H1 (cell line): ENCODE measurements around the gene PRAF2. TPM values are rescaled to one million over a fixed set of nuclear protein-coding genes. Genes with fewer than 3 reads are reported as not detected.

Experiments
- CTCF ChIA-PET: fragments of 300-600 bp; sonication (Branson Sonifier 250); formaldehyde crosslinking; loops from one replicate; lab custom pipeline; 2021; ENCODE audit not compliant: partially characterized antibody; lab: Charles Lee
- POLR2A ChIA-PET: fragments of 300-600 bp; sonication (Branson Sonifier 250); formaldehyde crosslinking; loops from one replicate; lab custom pipeline; 2021; ENCODE audit warnings: inconsistent platforms; ENCODE audit not compliant: partially characterized antibody; lab: Charles Lee
- DNase-seq, 2 experiments: peaks; one replicate each; pipeline versions ENCODE4 v3.0.0 to v3.0.0-alpha.2; 2010 to 2022; ENCODE audit warnings: low spot score in 2 of 2, low read depth in 1 of 2, mixed read lengths in 1 of 2
- FAIRE-seq: peaks from 2 replicates; lab custom pipeline; 2011; peaks lifted over from hg19 to GRCh38; lab: Jason Lieb, UNC
- H2AFZ ChIP-seq: 2 replicates; pipeline ENCODE4 v1.8.1; 2012; ENCODE audit warnings: low read length, inconsistent platforms
- H2AK5ac ChIP-seq: 2 replicates; pipeline ENCODE4 v1.6.1; 2013; ENCODE audit warnings: low read depth, low read length
- H2BK120ac ChIP-seq: replicated peaks from 2 replicates; pipeline ENCODE3; 2013; ENCODE audit warnings: low read depth, low read length, inconsistent platforms
- H2BK12ac ChIP-seq: 2 replicates; pipeline ENCODE4 v1.6.1; 2013; ENCODE audit warnings: low read depth, low read length
- H2BK15ac ChIP-seq: 2 replicates; pipeline ENCODE4 v1.6.1; 2013; ENCODE audit warnings: low read length
- H2BK20ac ChIP-seq: 2 replicates; pipeline ENCODE4 v1.6.1; 2013; ENCODE audit warnings: low read length
- H2BK5ac ChIP-seq: 2 replicates; pipeline ENCODE4 v1.6.1; 2013; ENCODE audit warnings: low read depth, low read length
- H3K14ac ChIP-seq: 2 replicates; pipeline ENCODE4 v1.6.1; 2013; ENCODE audit warnings: inconsistent platforms; ENCODE audit not compliant: insufficient read length
- H3K18ac ChIP-seq: 2 replicates; pipeline ENCODE4 v1.6.1; 2013; ENCODE audit warnings: low read length; ENCODE audit errors: extremely low read depth
- H3K23ac ChIP-seq: 2 replicates; pipeline ENCODE4 v1.6.1; 2013; ENCODE audit warnings: inconsistent platforms; ENCODE audit not compliant: insufficient read length
- H3K23me2 ChIP-seq: 2 replicates; pipeline ENCODE4 v1.6.1; 2013; ENCODE audit warnings: low read depth, low read length
- H3K27ac ChIP-seq: 2 replicates; pipeline ENCODE4 v1.6.1; 2011; ENCODE audit warnings: low read depth, low read length, inconsistent platforms
- H3K27me3 ChIP-seq, 4 experiments: replicated peaks in 1 of 4; 1 replicate in 1 of 4; 2 replicates in 3 of 4; pipeline versions ENCODE4 v1.6.1 to v1.8.1; 2011 to 2013; ENCODE audit warnings: low read length in 3 of 4, mild to moderate bottlenecking in 3 of 4, inconsistent platforms in 2 of 4, mixed read lengths in 2 of 4, moderate library complexity in 1 of 4; ENCODE audit not compliant: control insufficient read depth in 3 of 4, insufficient read depth in 3 of 4; ENCODE audit errors: extremely low read depth in 1 of 4
- H3K36me3 ChIP-seq, 4 experiments: 2 replicates each; pipeline versions ENCODE4 v1.6.1 to v1.8.1; 2011 to 2013; ENCODE audit warnings: mild to moderate bottlenecking in 4 of 4, low read length in 3 of 4, moderate library complexity in 2 of 4, control low read depth in 1 of 4, inconsistent platforms in 1 of 4; ENCODE audit not compliant: insufficient read depth in 4 of 4, control insufficient read depth in 2 of 4
- H3K4ac ChIP-seq: replicated peaks from 2 replicates; pipeline ENCODE3; 2013; ENCODE audit warnings: low read length, low read depth, mixed read lengths, inconsistent platforms; ENCODE audit not compliant: insufficient read length
- H3K4me1 ChIP-seq, 4 experiments: replicated peaks in 1 of 4; 1 replicate in 1 of 4; 2 replicates in 3 of 4; pipeline versions ENCODE4 v1.6.1 to v1.8.1; 2011 to 2013; ENCODE audit warnings: low read length in 3 of 4, inconsistent platforms in 2 of 4, mixed read lengths in 1 of 4; ENCODE audit not compliant: insufficient read depth in 4 of 4, control insufficient read depth in 3 of 4
- H3K4me2 ChIP-seq, 2 experiments: 2 replicates each; pipeline versions ENCODE4 v1.6.1 to v1.8.1; 2011 to 2013; ENCODE audit warnings: low read depth in 2 of 2, low read length in 2 of 2, control low read depth in 1 of 2, inconsistent platforms in 1 of 2, mild to moderate bottlenecking in 1 of 2; ENCODE audit not compliant: insufficient read depth in 1 of 2
- H3K4me3 ChIP-seq, 4 experiments: fragments of 200-600, 300-600 bp in 1 of 4; sonication (generic), shearing (Covaris generic), sonication (Bioruptor Twin) in 1 of 4; 2 replicates each; pipeline versions ENCODE4 v1.5.1 to v1.8.1; 2011 to 2016; ENCODE audit warnings: low read length in 4 of 4, low read depth in 3 of 4, control low read depth in 2 of 4, inconsistent platforms in 2 of 4, mild to moderate bottlenecking in 2 of 4, mixed read lengths in 1 of 4, moderate library complexity in 1 of 4; ENCODE audit not compliant: insufficient read depth in 2 of 4; ENCODE audit errors: extremely low read depth in 1 of 4
- H3K56ac ChIP-seq: replicated peaks from 2 replicates; pipeline ENCODE3; 2013; ENCODE audit warnings: low read depth, mild to moderate bottlenecking, mixed read lengths, low read length, inconsistent platforms; ENCODE audit not compliant: insufficient read length
- H3K79me1 ChIP-seq: 2 replicates; pipeline ENCODE4 v1.6.1; 2013; ENCODE audit warnings: low read depth, low read length, control low read depth
- H3K79me2 ChIP-seq, 2 experiments: 2 replicates each; pipeline versions ENCODE4 v1.6.1 to v1.8.1; 2012 to 2013; ENCODE audit warnings: low read length in 2 of 2, mild to moderate bottlenecking in 2 of 2, inconsistent platforms in 1 of 2; ENCODE audit not compliant: insufficient read depth in 2 of 2, control insufficient read depth in 1 of 2
- H3K9ac ChIP-seq, 4 experiments: replicated peaks in 1 of 4; 1 replicate in 1 of 4; 2 replicates in 3 of 4; pipeline versions ENCODE4 v1.6.1 to v1.8.1; 2011 to 2013; ENCODE audit warnings: low read depth in 3 of 4, low read length in 3 of 4, control low read depth in 2 of 4, mild to moderate bottlenecking in 2 of 4, moderate library complexity in 2 of 4, inconsistent platforms in 1 of 4; ENCODE audit errors: extremely low read depth in 1 of 4
- H3K9me3 ChIP-seq, 2 experiments: 2 replicates each; pipeline versions ENCODE4 v1.6.1 to v1.8.1; 2012 to 2013; ENCODE audit warnings: mild to moderate bottlenecking in 2 of 2, moderate library complexity in 2 of 2, control low read depth in 1 of 2, inconsistent platforms in 1 of 2, low read depth in 1 of 2, low read length in 1 of 2, mixed read lengths in 1 of 2; ENCODE audit not compliant: insufficient read depth in 2 of 2
- H4K20me1 ChIP-seq, 2 experiments: replicated peaks in 1 of 2; 2 replicates each; pipeline versions ENCODE3 to v1.8.1; 2011 to 2013; ENCODE audit warnings: inconsistent platforms in 2 of 2, low read length in 2 of 2, mild to moderate bottlenecking in 1 of 2; ENCODE audit not compliant: insufficient read depth in 2 of 2, control insufficient read depth in 1 of 2
- H4K5ac ChIP-seq: 2 replicates; pipeline ENCODE4 v1.6.1; 2013; ENCODE audit warnings: low read length, low read depth, mixed read lengths, inconsistent platforms; ENCODE audit not compliant: insufficient read length
- H4K8ac ChIP-seq: 2 replicates; pipeline ENCODE4 v1.8.0; 2013; ENCODE audit warnings: mild to moderate bottlenecking, moderate library complexity, low read length, inconsistent platforms; ENCODE audit not compliant: insufficient read depth; ENCODE audit errors: extremely low read depth
- H4K91ac ChIP-seq: replicated peaks from 2 replicates; pipeline ENCODE3; 2013; ENCODE audit warnings: low read length, mixed read lengths, inconsistent platforms; ENCODE audit not compliant: insufficient read length
- MAFK ChIP-seq: IDR thresholded peaks from 2 replicates; pipeline ENCODE4 v1.6.1; 2012; ENCODE audit warnings: low read depth, mild to moderate bottlenecking, improper control_type of control experiment, low read length
- WGBS, 2 experiments: shearing (Covaris generic) in 1 of 2; methylation state at CpG; one replicate each; pipeline versions ENCODE4 v1.1.6 to v1.1.7; 2013 to 2015; ENCODE audit warnings: low lambda C conversion rate in 2 of 2, mixed read lengths in 2 of 2, inconsistent platforms in 1 of 2, low coverage in 1 of 2, missing lambda C conversion rate in 1 of 2; ENCODE audit not compliant: insufficient replicate concordance in 2 of 2, insufficient coverage in 1 of 2, insufficient read length in 1 of 2; ENCODE audit errors: extremely low coverage in 1 of 2, missing lambda C conversion rate in 1 of 2; 5-methylcytosine and 5-hydroxymethylcytosine counted together
- polyA plus RNA-seq, 7 experiments: library from polyadenylated mRNA; depleted of rRNA in 3 of 7; stranded (reverse) in 5 of 7; unstranded in 2 of 7; fragments of >200 nt in 5 of 7; fragments of 200-250 nt in 2 of 7; gene quantifications; 1 replicate in 5 of 7; 2 replicates in 1 of 7; 4 replicates in 1 of 7; pipeline versions ENCODE4 v1.2.1 to v1.2.3, GENCODE V29; 2011 to 2013; ENCODE audit warnings: missing spikeins in 2 of 7, mixed read lengths in 2 of 7
- total RNA-seq: library from RNA; stranded (reverse); fragmentation: NEBNext Ultra II Directional; extraction: Animal tissue kit (Norgen Biotek cat#: 25700); gene quantifications from 2 replicates; pipeline ENCODE4 v1.2.1, GENCODE V29; 2021

The PRAF2 gene
- total and polyA plus RNA-seq, 2 of the 8 experiments (the other 6 are each of a cell fraction or from before 2014, with no cell fraction given), result 11.3 to 15.4 TPM

GRCh38 chrX:49067285-49068120, 6.3 kb downstream of the PRAF2 start:
- no peak for FAIRE-seq
- no peak overlapping the region for H2BK120ac ChIP-seq
- no peak overlapping the region for H3K4ac ChIP-seq
- H3K9ac ChIP-seq, result no peak overlapping the region
- H3K23me2 ChIP-seq, result no peaks in the 10 kb centered on the region
- POLR2A ChIA-PET, result interaction anchor here (0.7 kb wide), 1 partner anchor 11 kb away, joined by 3 read pairs; no protein-coding TSS in a partner anchor
- no peaks in the 10 kb centered on the region for H3K79me2 ChIP-seq
- H4K8ac ChIP-seq, result no peak overlapping the region
- no peak overlapping the region for H3K14ac ChIP-seq
- H3K4me3 ChIP-seq, result no peak overlapping the region
- no peak overlapping the region for H4K5ac ChIP-seq
- H3K9me3 ChIP-seq, result no peaks in the 10 kb centered on the region
- H2BK20ac ChIP-seq, result no peak overlapping the region
- no peak overlapping the region for H3K27ac ChIP-seq
- H2AK5ac ChIP-seq, result no peak overlapping the region
- H3K23ac ChIP-seq, result no peak overlapping the region
- CTCF ChIA-PET, result no interaction called here
- H4K20me1 ChIP-seq, result peaks cover 0 to 1% of the 10 kb centered on the region in 2 experiments
- H3K27me3 ChIP-seq, result no peaks in the 10 kb centered on the region
- no peak overlapping the region for H2BK15ac ChIP-seq
- peaks cover 0 to 6% (median 2%) of the 10 kb centered on the region in 4 experiments; a peak in 5 of 7 replicates for H3K4me1 ChIP-seq
- no peak overlapping the region for H2BK5ac ChIP-seq
- H2BK12ac ChIP-seq, result no peak overlapping the region
- no peak for DNase-seq
- no peaks in the 10 kb centered on the region for H3K79me1 ChIP-seq
- 99% methylated on average over 13 of the region's 41 CpGs; no CpG with 5 or more reads in 1 of the 2 experiments for WGBS, 2 experiments
- H3K56ac ChIP-seq, result no peak overlapping the region
- H4K91ac ChIP-seq, result no peak overlapping the region
- peaks cover 0 to 12% (median under 1%) of the 10 kb centered on the region in 4 experiments; a peak in 2 of 8 replicates for H3K36me3 ChIP-seq
- no peak overlapping the region for H3K4me2 ChIP-seq
- no peak overlapping the region for H2AFZ ChIP-seq
- H3K18ac ChIP-seq, result no peak overlapping the region
- no peak for TF ChIP-seq MAFK
